CD4-positive, CD25-positive, alpha-beta regulatory T cell (primary cell): ENCODE measurements around the gene ARHGAP12. TPM values are rescaled to one million over a fixed set of nuclear protein-coding genes. Genes with fewer than 3 reads are reported as not detected.

Experiments used
- ATAC-seq, 2 donors: fragments of 150-1000 bp; cut with Tn5 transposase; one replicate each; pipeline ENCODE4 v1.10.0; 2021; ENCODE audit warnings: low read depth in 2 of 2, moderate number of reproducible peaks in 2 of 2, moderate library complexity in 1 of 2
- DNase-seq, 3 donors: peaks; one replicate each; pipeline versions ENCODE4 v3.0.0 to v3.0.0-alpha.2; 2012 to 2022; ENCODE audit warnings: mixed read lengths in 1 of 3
- H3K27ac ChIP-seq: one replicate; pipeline ENCODE4 v1.7.0; 2013; ENCODE audit warnings: mild to moderate bottlenecking, low read length; ENCODE audit not compliant: insufficient read depth, poor library complexity, severe bottlenecking
- H3K27me3 ChIP-seq: one replicate; pipeline ENCODE4 v1.7.0; 2013; ENCODE audit warnings: low read length; ENCODE audit not compliant: control insufficient read depth, insufficient read depth
- H3K36me3 ChIP-seq: one replicate; pipeline ENCODE4 v1.7.0; 2013; ENCODE audit warnings: mild to moderate bottlenecking, low read length, moderate library complexity; ENCODE audit not compliant: control insufficient read depth, insufficient read depth
- H3K4me1 ChIP-seq: 2 replicates; pipeline ENCODE4 v1.7.0; 2013; ENCODE audit warnings: mild to moderate bottlenecking, low read length; ENCODE audit not compliant: insufficient read depth, control insufficient read depth, poor library complexity, severe bottlenecking
- H3K4me3 ChIP-seq: one replicate; pipeline ENCODE4 v1.7.0; 2013; ENCODE audit warnings: low read depth, mild to moderate bottlenecking, low read length, moderate library complexity
- H3K9me3 ChIP-seq, 2 experiments: 1 replicate in 1 of 2; 2 replicates in 1 of 2; pipeline ENCODE4 v1.7.0; 2013; ENCODE audit warnings: low read length in 2 of 2, mild to moderate bottlenecking in 1 of 2, moderate library complexity in 1 of 2; ENCODE audit not compliant: control insufficient read depth in 2 of 2
- H3K27ac Mint-ChIP-seq, 3 donors: one replicate each; pipeline ENCODE4 v1.8.0; 2020 to 2022; ENCODE audit warnings: mild to moderate bottlenecking in 3 of 3, mixed read lengths in 3 of 3, moderate library complexity in 2 of 3
- H3K27me3 Mint-ChIP-seq: one replicate; pipeline ENCODE4 v1.8.0; 2022; ENCODE audit warnings: mild to moderate bottlenecking, mixed read lengths
- H3K36me3 Mint-ChIP-seq: one replicate; pipeline ENCODE4 v1.8.0; 2020; ENCODE audit warnings: mixed read lengths
- H3K4me1 Mint-ChIP-seq, 4 donors: one replicate each; pipeline ENCODE4 v1.8.0; 2020 to 2022; ENCODE audit warnings: mixed read lengths in 4 of 4, mild to moderate bottlenecking in 1 of 4
- H3K4me3 Mint-ChIP-seq, 4 donors: one replicate each; pipeline ENCODE4 v1.8.0; 2020 to 2022; ENCODE audit warnings: mild to moderate bottlenecking in 4 of 4, mixed read lengths in 4 of 4, moderate library complexity in 3 of 4
- H3K9me3 Mint-ChIP-seq, 7 donors: one replicate each; pipeline ENCODE4 v1.8.0; 2020 to 2022; ENCODE audit warnings: mixed read lengths in 7 of 7, mild to moderate bottlenecking in 3 of 7, moderate library complexity in 2 of 7
- polyA plus RNA-seq, 4 donors: library from polyadenylated mRNA; unstranded; fragments of 300-500 nt; fragmentation: Illumina TruSeq; gene quantifications; one replicate each; pipeline ENCODE4 v1.2.3, GENCODE V29; 2021
- total RNA-seq: library from RNA; stranded (reverse); gene quantifications from one replicate; pipeline ENCODE4 v1.2.3, GENCODE V29; 2022

ARHGAP12 gene
- total and polyA plus RNA-seq, 5 donors from 2014 or later, result 8.8 to 28.3 (median 11.8) TPM

DNA sequence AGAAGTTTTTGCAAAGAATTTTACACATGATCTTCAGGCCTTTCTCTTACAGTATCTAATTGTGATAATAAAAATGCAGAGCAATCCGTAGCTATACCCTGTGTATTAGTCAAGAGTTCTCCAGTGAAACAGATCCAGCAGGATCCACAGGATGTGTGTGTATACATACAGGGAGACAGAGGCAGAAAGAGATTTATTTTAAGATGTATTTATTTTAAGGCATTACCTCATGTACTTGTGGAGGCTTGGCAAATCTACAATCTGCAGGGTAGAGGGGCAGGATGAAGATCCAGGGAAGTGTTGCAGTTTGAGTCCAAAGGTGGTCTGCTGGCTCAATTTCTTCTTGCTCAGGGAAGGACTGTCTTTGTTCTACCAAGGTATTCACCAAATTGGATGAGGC lies 41.7 kb downstream of the ARHGAP12 start:
- H3K27ac ChIP-seq, result no peak overlapping the region

DNA sequence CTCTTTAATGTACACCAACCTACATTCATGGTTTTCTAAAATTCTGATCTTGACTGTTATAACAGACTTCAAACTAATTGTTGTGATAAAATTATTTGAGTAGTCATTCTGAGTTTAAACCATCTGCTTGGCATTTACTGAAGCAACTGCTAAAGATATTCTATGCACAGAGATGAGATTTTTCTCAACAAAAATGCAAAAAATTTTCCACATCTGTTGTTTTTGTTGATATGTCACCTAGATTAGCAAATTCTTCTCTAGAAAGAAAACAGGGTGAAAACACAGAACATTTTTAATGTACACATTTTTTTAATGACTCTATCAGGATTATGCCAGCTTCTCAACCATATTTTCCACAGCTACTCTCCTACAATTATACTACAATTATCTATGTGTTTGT lies 42.7 kb downstream of the ARHGAP12 start:
- DNase-seq (no peak), ATAC-seq (no peak)
- Mint-ChIP-seq H3K27me3 (no peaks in the 10 kb centered on the region), H3K4me1 (peaks cover 21 to 55% (median 28%) of the 10 kb centered on the region in 4 donors), H3K27ac (peak overlapping the region in 1 of 3 donors; percentile 11), H3K4me3 (no peak overlapping the region), H3K9me3 (no peaks in the 10 kb centered on the region), H3K36me3 (peaks cover 20% of the 10 kb centered on the region)
- Histone ChIP-seq H3K4me3 (no peak overlapping the region), H3K36me3 (peaks cover 5% of the 10 kb centered on the region), H3K27me3 (no peaks in the 10 kb centered on the region), H3K27ac (no peak overlapping the region), H3K4me1 (no peaks in the 10 kb centered on the region), H3K9me3 (no peaks in the 10 kb centered on the region)

More for the DNA sequence above, 41.7 kb downstream of the ARHGAP12 start:
- no peak overlapping the region for H3K4me3 ChIP-seq
- ATAC-seq (no peak), DNase-seq (no peak)
- H3K36me3 ChIP-seq, result peaks cover 5% of the 10 kb centered on the region
- Mint-ChIP-seq H3K9me3 (no peaks in the 10 kb centered on the region), H3K36me3 (peaks cover 20% of the 10 kb centered on the region), H3K4me1 (peaks cover 16 to 57% (median 36%) of the 10 kb centered on the region in 4 donors), H3K4me3 (no peak overlapping the region), H3K27ac (no peak overlapping the region), H3K27me3 (no peaks in the 10 kb centered on the region)
- H3K27me3 ChIP-seq, result no peaks in the 10 kb centered on the region
- no peaks in the 10 kb centered on the region for H3K9me3 ChIP-seq
- no peaks in the 10 kb centered on the region for H3K4me1 ChIP-seq

DNA sequence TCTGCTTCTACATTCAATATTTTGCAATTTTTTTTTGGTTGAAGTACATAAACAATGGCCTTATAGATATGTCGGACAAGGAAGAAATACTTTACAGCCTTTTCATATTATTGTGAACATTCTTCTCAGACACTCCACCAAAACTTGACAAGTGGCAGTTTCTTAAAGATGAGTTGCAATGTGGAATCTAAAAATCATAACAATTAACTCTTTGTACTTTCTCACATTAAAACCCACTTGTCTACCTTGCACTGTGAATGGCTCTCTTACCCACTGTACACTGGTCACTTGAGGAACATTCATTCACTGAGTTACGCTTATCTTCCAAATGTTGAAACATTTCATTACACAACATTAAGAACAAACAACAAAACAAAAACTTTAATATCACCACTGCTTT lies 44.2 kb downstream of the ARHGAP12 start:
- no peak overlapping the region for H3K27ac ChIP-seq
- no peaks in the 10 kb centered on the region for H3K4me1 ChIP-seq
- H3K4me1 Mint-ChIP-seq, result peaks cover 23 to 51% (median 29%) of the 10 kb centered on the region in 4 donors
- no peaks in the 10 kb centered on the region for H3K9me3 Mint-ChIP-seq
- no peak overlapping the region for H3K4me3 ChIP-seq
- peaks cover 5% of the 10 kb centered on the region for H3K36me3 ChIP-seq
- H3K36me3 Mint-ChIP-seq, result peaks cover 25% of the 10 kb centered on the region
- ATAC-seq (no peak), DNase-seq (no peak)
- H3K27ac Mint-ChIP-seq, result no peak overlapping the region
- H3K4me3 Mint-ChIP-seq, result no peak overlapping the region
- H3K27me3 ChIP-seq, result no peaks in the 10 kb centered on the region
- no peaks in the 10 kb centered on the region for H3K27me3 Mint-ChIP-seq
- no peaks in the 10 kb centered on the region for H3K9me3 ChIP-seq

DNA sequence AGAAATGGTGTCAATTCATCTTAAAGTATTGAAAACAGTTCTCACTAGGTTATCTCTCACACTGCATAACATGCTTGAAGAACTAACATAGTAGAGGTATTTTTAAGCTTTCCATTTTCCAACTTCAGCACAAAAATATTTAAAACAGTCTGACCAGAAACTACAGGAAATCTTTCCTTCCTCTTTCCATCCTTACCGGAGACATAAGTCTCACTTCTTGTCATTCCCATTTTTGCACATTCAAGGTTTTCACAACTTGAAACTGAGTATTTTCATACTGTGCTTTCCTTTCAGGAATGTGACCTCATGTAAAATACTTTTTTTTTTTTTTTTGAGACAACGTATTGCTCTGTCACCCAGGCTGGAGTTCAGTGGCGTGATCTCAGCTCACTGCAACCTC lies 45.2 kb downstream of the ARHGAP12 start:
- H3K9me3 ChIP-seq, result no peaks in the 10 kb centered on the region
- Mint-ChIP-seq H3K27ac (no peak overlapping the region), H3K9me3 (no peaks in the 10 kb centered on the region), H3K36me3 (peaks cover 24% of the 10 kb centered on the region), H3K27me3 (no peaks in the 10 kb centered on the region), H3K4me1 (peaks cover 19 to 52% (median 30%) of the 10 kb centered on the region in 4 donors), H3K4me3 (no peak overlapping the region)
- DNase-seq (no peak), ATAC-seq (no peak)
- H3K4me1 ChIP-seq, result no peaks in the 10 kb centered on the region
- no peak overlapping the region for H3K27ac ChIP-seq
- peaks cover 5% of the 10 kb centered on the region for H3K36me3 ChIP-seq
- no peak overlapping the region for H3K4me3 ChIP-seq
- no peaks in the 10 kb centered on the region for H3K27me3 ChIP-seq

DNA sequence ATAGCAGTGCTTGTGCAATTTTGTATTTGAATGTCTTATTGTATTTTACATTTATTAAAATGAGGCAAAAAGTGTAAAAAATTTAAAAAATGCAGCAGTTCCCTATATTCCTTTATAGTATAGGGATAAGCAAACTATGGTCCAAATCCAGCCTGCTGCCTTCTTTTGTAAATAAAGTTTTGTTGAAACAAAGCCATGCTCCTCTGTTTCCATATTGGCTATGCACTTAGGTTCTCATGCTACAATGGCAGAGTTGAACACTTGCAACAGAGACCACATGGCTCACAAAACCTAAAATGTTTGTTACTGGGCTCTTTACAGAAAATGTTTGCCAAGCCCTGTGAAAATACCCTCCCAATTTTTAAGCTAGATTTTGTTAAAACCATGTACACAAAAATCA lies 50.1 kb downstream of the ARHGAP12 start:
- Histone ChIP-seq H3K36me3 (no peaks in the 10 kb centered on the region), H3K27me3 (no peaks in the 10 kb centered on the region), H3K9me3 (no peaks in the 10 kb centered on the region), H3K27ac (no peak overlapping the region), H3K4me1 (no peaks in the 10 kb centered on the region), H3K4me3 (no peak overlapping the region)
- Mint-ChIP-seq H3K9me3 (no peaks in the 10 kb centered on the region), H3K27me3 (no peaks in the 10 kb centered on the region), H3K4me1 (peaks cover 20 to 51% (median 29%) of the 10 kb centered on the region in 4 donors), H3K36me3 (peaks cover 21% of the 10 kb centered on the region), H3K4me3 (no peak overlapping the region), H3K27ac (peak overlapping the region in 1 of 3 donors; percentile 5)
- ATAC-seq (no peak), DNase-seq (no peak)

DNA sequence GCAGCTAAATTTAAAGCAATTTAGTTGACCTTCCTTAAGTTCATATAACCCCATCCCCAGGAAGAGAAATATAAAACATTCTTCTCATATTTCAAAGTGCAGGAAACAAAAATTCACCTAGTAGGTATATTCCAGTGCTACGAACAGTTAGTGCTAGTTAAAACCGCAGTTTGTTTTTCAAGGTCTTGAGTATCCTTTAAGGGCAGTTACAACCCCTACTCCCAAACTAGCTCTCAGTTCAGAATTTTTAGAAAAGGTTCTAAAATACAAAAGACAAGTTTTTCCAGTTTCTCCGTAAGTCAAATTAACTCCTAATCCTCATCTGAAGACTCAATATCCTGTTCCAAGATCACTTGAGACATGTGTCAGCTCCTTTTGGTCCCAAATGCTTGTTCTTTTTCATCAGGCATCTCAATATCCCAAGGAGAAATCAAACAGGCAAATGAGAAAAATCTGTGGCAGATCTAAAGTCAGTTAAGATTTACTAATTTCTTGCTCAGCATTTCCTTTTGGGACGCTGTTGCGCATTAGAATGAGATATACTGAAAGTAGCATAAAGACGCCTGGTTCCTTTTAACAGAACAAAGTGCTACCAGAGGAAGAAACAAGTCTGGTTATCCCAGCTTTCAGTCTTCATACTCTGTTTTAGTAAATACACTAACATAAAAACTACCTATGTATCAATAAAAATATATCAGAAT lies 51.8 kb downstream of the ARHGAP12 start:
- H3K27me3 ChIP-seq, result no peaks in the 10 kb centered on the region
- no peak overlapping the region for H3K4me3 ChIP-seq
- H3K27ac ChIP-seq, result no peak overlapping the region
- Mint-ChIP-seq H3K27me3 (no peaks in the 10 kb centered on the region), H3K9me3 (no peaks in the 10 kb centered on the region), H3K36me3 (peaks cover 18% of the 10 kb centered on the region), H3K27ac (no peak overlapping the region), H3K4me1 (peaks cover 19 to 49% (median 28%) of the 10 kb centered on the region in 4 donors), H3K4me3 (peak overlapping the region in 1 of 4 donors; percentile 5)
- no peak for ATAC-seq
- DNase-seq, result peak in 1 of 3 donors; percentile 31
- H3K36me3 ChIP-seq, result no peaks in the 10 kb centered on the region
- no peaks in the 10 kb centered on the region for H3K9me3 ChIP-seq
- no peaks in the 10 kb centered on the region for H3K4me1 ChIP-seq

DNA sequence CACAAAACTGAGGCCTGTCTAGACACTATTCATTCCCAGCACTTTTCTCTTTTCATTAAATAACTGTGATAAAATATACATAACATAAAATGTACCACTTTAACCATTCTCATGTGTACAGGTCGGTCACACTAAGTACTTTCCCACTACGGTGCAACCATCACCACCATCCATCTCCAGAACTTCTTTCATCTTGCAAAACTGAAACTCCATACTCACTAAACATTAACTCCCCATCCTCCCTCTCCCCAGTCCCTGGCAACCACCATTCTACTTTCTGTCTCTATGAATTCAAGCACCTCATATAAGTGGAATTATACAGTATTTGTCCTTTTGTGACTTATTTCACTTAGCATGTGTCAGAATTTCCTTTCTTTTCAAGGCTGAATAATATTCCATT lies 53.0 kb downstream of the ARHGAP12 start:
- H3K9me3 Mint-ChIP-seq, result no peaks in the 10 kb centered on the region
- Histone ChIP-seq H3K4me3 (no peak overlapping the region), H3K9me3 (no peaks in the 10 kb centered on the region), H3K27ac (no peak overlapping the region), H3K36me3 (no peaks in the 10 kb centered on the region), H3K4me1 (no peaks in the 10 kb centered on the region), H3K27me3 (no peaks in the 10 kb centered on the region)
- H3K4me3 Mint-ChIP-seq, result no peak overlapping the region
- peak overlapping the region in 1 of 3 donors; percentile 17 for H3K27ac Mint-ChIP-seq
- H3K36me3 Mint-ChIP-seq, result peaks cover 18% of the 10 kb centered on the region
- ATAC-seq (no peak), DNase-seq (no peak)
- H3K4me1 Mint-ChIP-seq, result peaks cover 19 to 43% (median 26%) of the 10 kb centered on the region in 4 donors
- H3K27me3 Mint-ChIP-seq, result no peaks in the 10 kb centered on the region

DNA sequence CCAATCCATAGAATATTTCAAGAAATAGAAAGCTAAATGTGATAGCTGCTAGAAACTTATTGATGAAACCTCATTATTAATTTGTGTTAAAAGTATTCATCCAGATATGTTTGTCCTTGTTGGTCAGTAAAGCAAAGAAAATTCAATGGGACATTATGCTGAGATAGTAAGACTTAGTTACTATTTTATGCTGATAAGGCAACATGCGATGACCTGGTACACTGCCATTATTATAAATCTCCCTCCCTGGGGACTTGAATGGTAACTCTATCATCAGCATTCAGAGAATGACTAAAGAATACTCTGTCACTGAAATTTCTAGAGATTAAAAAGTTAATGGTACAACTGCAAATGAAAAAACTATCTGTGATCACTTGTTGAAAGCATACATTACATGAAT lies 54.9 kb downstream of the ARHGAP12 start:
- Histone ChIP-seq H3K9me3 (no peaks in the 10 kb centered on the region), H3K27me3 (no peaks in the 10 kb centered on the region), H3K27ac (no peak overlapping the region), H3K36me3 (no peaks in the 10 kb centered on the region), H3K4me3 (no peak overlapping the region), H3K4me1 (no peaks in the 10 kb centered on the region)
- H3K4me1 Mint-ChIP-seq, result peaks cover 16 to 38% (median 23%) of the 10 kb centered on the region in 4 donors
- ATAC-seq, result no peak
- H3K9me3 Mint-ChIP-seq, result no peaks in the 10 kb centered on the region
- H3K36me3 Mint-ChIP-seq, result peaks cover 11% of the 10 kb centered on the region
- no peak overlapping the region for H3K4me3 Mint-ChIP-seq
- DNase-seq, result no peak
- H3K27ac Mint-ChIP-seq, result no peak overlapping the region
- H3K27me3 Mint-ChIP-seq, result no peaks in the 10 kb centered on the region
